Measurements from ENCODE around the gene GRID1.

- TF ChIP-seq EZH2 (IDR thresholded peaks at IDR 0.05; ENCODE audit: insufficient read depth, low read length) (no peak), CTCF (IDR thresholded peaks at IDR 0.05; ENCODE audit: insufficient read depth, low read depth, low read length) (no peak)
Measured at GRCh38 chr10:85598646-85599045, 767.9 kb downstream of the GRID1 start.
